ENCODE data around the gene ZNF408. TPM values are rescaled to one million over a fixed set of nuclear protein-coding genes. Genes with fewer than 3 reads are reported as not detected.

ZNF408 gene
- polyA plus RNA-seq, 1 donor (not counting 4 experiments of a cell fraction or from before 2014, with no cell fraction given) = 4.0 TPM

DNA sequence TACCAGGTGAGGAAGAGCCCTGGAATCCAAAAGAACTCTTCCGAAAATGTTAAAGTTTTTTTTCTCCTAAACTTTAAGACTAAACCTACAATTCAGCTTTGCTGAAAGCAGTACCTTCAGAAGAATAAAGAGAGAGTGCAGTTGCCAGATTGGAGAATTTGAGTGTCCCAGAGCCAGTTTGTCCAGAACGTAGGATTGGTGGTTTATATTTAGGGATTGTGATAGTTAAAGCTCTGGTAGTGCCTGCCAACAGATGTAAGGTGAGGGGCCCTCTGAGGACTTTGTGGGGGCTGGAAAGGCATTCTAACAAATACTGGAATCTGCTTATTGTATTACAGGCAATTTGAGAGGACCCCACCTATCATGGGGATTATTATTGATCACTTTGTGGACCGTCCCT, 43.6 kb upstream of the ZNF408 start:
- H3K36me3 ChIP-seq (ENCODE audit: control insufficient read depth in 2 of 2, extremely low read depth in 1 of 2, insufficient read depth in 2 of 2, low read length in 2 of 2) = peaks cover 14 to 16% of the 10 kb centered on the region in 2 experiments
- no peak overlapping the region for H2AFZ ChIP-seq (ENCODE audit: control insufficient read depth, low read length)
- H3K4me3 ChIP-seq (ENCODE audit: control insufficient read depth in 2 of 3, extremely low read depth in 1 of 3, insufficient read depth in 2 of 3, low read depth in 1 of 3, low read length in 3 of 3) = no peak overlapping the region
- H3K27me3 ChIP-seq (ENCODE audit: control insufficient read depth, extremely low read depth, insufficient read depth, low read length) = no peaks in the 10 kb centered on the region
- FAIRE-seq (no peak), DNase-seq (ENCODE audit: low read depth, low spot score) (no peak)
- H3K79me2 ChIP-seq (ENCODE audit: control insufficient read depth, insufficient read depth, low read length) = no peaks in the 10 kb centered on the region
- H3K9me3 ChIP-seq (ENCODE audit: control insufficient read depth, low read depth, low read length) = no peaks in the 10 kb centered on the region
- H3K4me2 ChIP-seq (ENCODE audit: control insufficient read depth, extremely low read depth, insufficient read depth, low read depth, low read length) = no peak overlapping the region
- H3K4me1 ChIP-seq (ENCODE audit: control insufficient read depth, extremely low read depth, insufficient read depth, low read length) = no peaks in the 10 kb centered on the region
- TF ChIP-seq CTCF (optimal IDR thresholded peaks at IDR 0.05 in 1 of 3, IDR thresholded peaks at IDR 0.05 in 1 of 3, conservative IDR thresholded peaks at IDR 0.05 in 1 of 3; ENCODE audit: extremely low read depth in 1 of 3, insufficient read depth in 2 of 3, low read length in 3 of 3) (no peak), EZH2 (IDR thresholded peaks at IDR 0.05; ENCODE audit: low read length) (no peak)
- H3K27ac ChIP-seq (ENCODE audit: control insufficient read depth, insufficient read depth, low read length) = no peak overlapping the region
- no peak overlapping the region for H3K9ac ChIP-seq (ENCODE audit: control insufficient read depth, extremely low read depth, insufficient read depth, low read length)
- H4K20me1 ChIP-seq (ENCODE audit: control insufficient read depth, extremely low read depth, insufficient read depth, low read length) = peaks cover 3% of the 10 kb centered on the region
- dilution Hi-C loops (cut with MboI; ENCODE audit: extremely low pct_ligation_motif_present, low sequenced_read_pairs) = no loop called here
- H3K9me1 ChIP-seq (ENCODE audit: control insufficient read depth, extremely low read depth, insufficient read depth, low read length) = no peaks in the 10 kb centered on the region

- H3K4me1 ChIP-seq (ENCODE audit: control insufficient read depth, extremely low read depth, insufficient read depth, low read length) = peaks cover under 1% of the 10 kb centered on the region
- H3K9me1 ChIP-seq (ENCODE audit: control insufficient read depth, extremely low read depth, insufficient read depth, low read length) = no peaks in the 10 kb centered on the region
- no peak overlapping the region for H2AFZ ChIP-seq (ENCODE audit: control insufficient read depth, low read length)
- no peaks in the 10 kb centered on the region for H3K27me3 ChIP-seq (ENCODE audit: control insufficient read depth, extremely low read depth, insufficient read depth, low read length)
- no peak overlapping the region for H3K4me3 ChIP-seq (ENCODE audit: control insufficient read depth in 2 of 3, extremely low read depth in 1 of 3, insufficient read depth in 2 of 3, low read depth in 1 of 3, low read length in 3 of 3)
- no peak overlapping the region for H3K9ac ChIP-seq (ENCODE audit: control insufficient read depth, extremely low read depth, insufficient read depth, low read length)
- TF ChIP-seq EZH2 (IDR thresholded peaks at IDR 0.05; ENCODE audit: low read length) (no peak), CTCF (optimal IDR thresholded peaks at IDR 0.05 in 1 of 3, IDR thresholded peaks at IDR 0.05 in 1 of 3, conservative IDR thresholded peaks at IDR 0.05 in 1 of 3; ENCODE audit: extremely low read depth in 1 of 3, insufficient read depth in 2 of 3, low read length in 3 of 3) (no peak)
- DNase-seq (ENCODE audit: low read depth, low spot score) (no peak), FAIRE-seq (no peak)
- no peaks in the 10 kb centered on the region for H3K9me3 ChIP-seq (ENCODE audit: control insufficient read depth, low read depth, low read length)
- peaks cover 3% of the 10 kb centered on the region for H4K20me1 ChIP-seq (ENCODE audit: control insufficient read depth, extremely low read depth, insufficient read depth, low read length)
- H3K36me3 ChIP-seq (ENCODE audit: control insufficient read depth in 2 of 2, extremely low read depth in 1 of 2, insufficient read depth in 2 of 2, low read length in 2 of 2) = peaks cover 14 to 16% of the 10 kb centered on the region in 2 experiments
- H3K4me2 ChIP-seq (ENCODE audit: control insufficient read depth, extremely low read depth, insufficient read depth, low read depth, low read length) = no peak overlapping the region
- no peak overlapping the region for H3K27ac ChIP-seq (ENCODE audit: control insufficient read depth, insufficient read depth, low read length)
- dilution Hi-C loops (cut with MboI; ENCODE audit: extremely low pct_ligation_motif_present, low sequenced_read_pairs) = no loop called here
- H3K79me2 ChIP-seq (ENCODE audit: control insufficient read depth, insufficient read depth, low read length) = no peaks in the 10 kb centered on the region
Measured at GRCh38 chr11:46658259-46658658, 42.6 kb upstream of the ZNF408 start.

Data from keratinocyte (primary cell).